Neuronal stem cell (in vitro differentiated cells): Measurements from ENCODE around the gene ENOPH1.
A peak's percentile ranks its signal among the peaks of the same experiment; 100 is the strongest.

Source experiments
- DNase-seq: peaks from one replicate; pipeline ENCODE4 v3.0.0-alpha.2; 2013; ENCODE audit warnings: low spot score
- H2AFZ ChIP-seq: one replicate; pipeline ENCODE4 v1.6.1; 2013; ENCODE audit warnings: mild to moderate bottlenecking, low read length, inconsistent platforms
- H2AK5ac ChIP-seq: 2 replicates; pipeline ENCODE4 v1.6.1; 2013; ENCODE audit warnings: low read depth, mild to moderate bottlenecking, inconsistent platforms, low read length, moderate library complexity, mixed read lengths
- H2BK120ac ChIP-seq: 2 replicates; pipeline ENCODE4 v1.6.1; 2013; ENCODE audit warnings: low read depth, mild to moderate bottlenecking, inconsistent platforms, low read length, moderate library complexity, mixed read lengths
- H2BK12ac ChIP-seq: one replicate; pipeline ENCODE4 v1.6.1; 2013; ENCODE audit warnings: low read length, inconsistent platforms
- H2BK15ac ChIP-seq: 2 replicates; pipeline ENCODE4 v1.6.1; 2013; ENCODE audit warnings: mild to moderate bottlenecking, low read length, inconsistent platforms, mixed read lengths
- H2BK5ac ChIP-seq: one replicate; pipeline ENCODE4 v1.6.1; 2013; ENCODE audit warnings: inconsistent platforms, mild to moderate bottlenecking, low read length, moderate library complexity
- H3K14ac ChIP-seq: one replicate; pipeline ENCODE4 v1.6.1; 2013; ENCODE audit warnings: low read length, inconsistent platforms
- H3K18ac ChIP-seq: 2 replicates; pipeline ENCODE4 v1.6.1; 2013; ENCODE audit warnings: low read length, inconsistent platforms
- H3K23ac ChIP-seq: 2 replicates; pipeline ENCODE4 v1.6.1; 2013; ENCODE audit warnings: low read depth, mild to moderate bottlenecking, mixed read lengths, low read length, inconsistent platforms; ENCODE audit not compliant: poor library complexity
- H3K27ac ChIP-seq: replicated peaks from 3 replicates; pipeline ENCODE4 v1.5.1; 2013; ENCODE audit warnings: low read length, inconsistent platforms
- H3K27me3 ChIP-seq, 3 experiments: 2 replicates each; pipeline ENCODE4 v1.6.1; 2013; ENCODE audit warnings: low read length in 3 of 3, mild to moderate bottlenecking in 2 of 3, inconsistent platforms in 1 of 3, low read depth in 1 of 3, mixed read lengths in 1 of 3, moderate library complexity in 1 of 3; ENCODE audit not compliant: control insufficient read depth in 3 of 3, insufficient read depth in 3 of 3
- H3K36me3 ChIP-seq, 2 donors: replicated peaks in 1 of 2; 2 replicates each; pipeline ENCODE4 v1.6.1; 2013; ENCODE audit warnings: low read length in 2 of 2; ENCODE audit not compliant: control insufficient read depth in 2 of 2, insufficient read depth in 2 of 2
- H3K4ac ChIP-seq: 2 replicates; pipeline ENCODE4 v1.6.1; 2013; ENCODE audit warnings: inconsistent platforms, mild to moderate bottlenecking, low read length, moderate library complexity
- H3K4me1 ChIP-seq, 2 donors: 1 replicate in 1 of 2; 2 replicates in 1 of 2; pipeline ENCODE4 v1.6.1; 2013; ENCODE audit warnings: low read length in 2 of 2, low read depth in 1 of 2; ENCODE audit not compliant: control insufficient read depth in 2 of 2, insufficient read depth in 1 of 2
- H3K4me2 ChIP-seq: one replicate; pipeline ENCODE4 v1.6.1; 2013; ENCODE audit warnings: mild to moderate bottlenecking, low read length, inconsistent platforms; ENCODE audit not compliant: insufficient read depth, poor library complexity, severe bottlenecking
- H3K4me3 ChIP-seq, 2 donors: 2 replicates each; pipeline ENCODE4 v1.5.1; 2013; ENCODE audit warnings: low read length in 2 of 2, mild to moderate bottlenecking in 2 of 2, inconsistent platforms in 1 of 2, moderate library complexity in 1 of 2
- H3K79me1 ChIP-seq: one replicate; pipeline ENCODE4 v1.6.1; 2013; ENCODE audit warnings: low read depth, mild to moderate bottlenecking, inconsistent platforms, low read length, moderate library complexity
- H3K9ac ChIP-seq: one replicate; pipeline ENCODE4 v1.6.1; 2013; ENCODE audit warnings: mild to moderate bottlenecking, low read depth, low read length, inconsistent platforms; ENCODE audit not compliant: poor library complexity
- H3K9me3 ChIP-seq, 2 donors: replicated peaks in 1 of 2; 2 replicates each; pipeline versions ENCODE3 to v1.6.1; 2013; ENCODE audit warnings: low read length in 2 of 2, mild to moderate bottlenecking in 2 of 2, inconsistent platforms in 1 of 2, low read depth in 1 of 2, mixed read lengths in 1 of 2, moderate library complexity in 1 of 2; ENCODE audit not compliant: control insufficient read depth in 2 of 2, insufficient read depth in 1 of 2
- H4K8ac ChIP-seq: one replicate; pipeline ENCODE4 v1.6.1; 2013; ENCODE audit warnings: low read depth, mild to moderate bottlenecking, inconsistent platforms, low read length, moderate library complexity
- H4K91ac ChIP-seq: one replicate; pipeline ENCODE4 v1.6.1; 2013; ENCODE audit warnings: low read length, low read depth, mild to moderate bottlenecking, inconsistent platforms; ENCODE audit not compliant: poor library complexity
- whole genome bisulfite sequencing, 2 donors: extraction: QIAGEN DNeasy Blood & Tissue Kit; methylation state at CpG; one replicate each; pipeline ENCODE4 v1.1.7; 2013; ENCODE audit warnings: missing lambda C conversion rate in 2 of 2, mixed read lengths in 1 of 2; ENCODE audit not compliant: insufficient read length in 2 of 2, insufficient replicate concordance in 1 of 2; ENCODE audit errors: extremely low coverage in 2 of 2; 5-methylcytosine and 5-hydroxymethylcytosine counted together

ENOPH1 gene

GRCh38 chr4:82434949-82435348, 4.6 kb downstream of the ENOPH1 start:
- Histone ChIP-seq H2BK5ac (no peak overlapping the region), H3K9ac (no peak overlapping the region), H4K8ac (peak overlapping the region; percentile 50), H3K27ac (no peak overlapping the region), H3K4me1 (peaks cover 4 to 6% of the 10 kb centered on the region in 2 donors), H3K14ac (no peak overlapping the region), H3K18ac (no peak overlapping the region), H3K4me3 (no peak overlapping the region), H2BK12ac (no peak overlapping the region), H3K23ac (no peak overlapping the region), H4K91ac (no peak overlapping the region), H2AFZ (no peak overlapping the region), H3K4me2 (no peak overlapping the region), H2BK120ac (no peak overlapping the region), H3K9me3 (no peaks in the 10 kb centered on the region), H3K79me1 (no peaks in the 10 kb centered on the region), H2AK5ac (no peak overlapping the region), H3K27me3 (no peaks in the 10 kb centered on the region), H3K36me3 (peaks cover 3 to 72% of the 10 kb centered on the region in 2 donors), H2BK15ac (no peak overlapping the region), H3K4ac (no peak overlapping the region)
- DNase-seq = no peak
- no CpG with 5 or more reads among the region's 7 CpGs for WGBS, 2 donors

GRCh38 chr4:82436130-82436529, 5.7 kb downstream of the ENOPH1 start:
- Histone ChIP-seq H3K9me3 (peaks cover 0 to 3% of the 10 kb centered on the region in 2 donors), H3K4me1 (peaks cover 4 to 8% of the 10 kb centered on the region in 2 donors), H2AFZ (no peak overlapping the region), H4K8ac (no peak overlapping the region), H3K27ac (no peak overlapping the region), H2BK12ac (no peak overlapping the region), H3K27me3 (no peaks in the 10 kb centered on the region), H3K4me3 (no peak overlapping the region), H3K4ac (no peak overlapping the region), H3K79me1 (no peaks in the 10 kb centered on the region), H2BK15ac (no peak overlapping the region), H3K36me3 (peaks cover 3 to 80% of the 10 kb centered on the region in 2 donors), H3K14ac (no peak overlapping the region), H3K4me2 (no peak overlapping the region), H3K9ac (no peak overlapping the region), H3K18ac (no peak overlapping the region), H2AK5ac (no peak overlapping the region), H4K91ac (no peak overlapping the region), H2BK120ac (no peak overlapping the region), H3K23ac (no peak overlapping the region), H2BK5ac (no peak overlapping the region)
- WGBS, 2 donors = no CpG with 5 or more reads among the region's 5 CpGs
- no peak for DNase-seq

DNA sequence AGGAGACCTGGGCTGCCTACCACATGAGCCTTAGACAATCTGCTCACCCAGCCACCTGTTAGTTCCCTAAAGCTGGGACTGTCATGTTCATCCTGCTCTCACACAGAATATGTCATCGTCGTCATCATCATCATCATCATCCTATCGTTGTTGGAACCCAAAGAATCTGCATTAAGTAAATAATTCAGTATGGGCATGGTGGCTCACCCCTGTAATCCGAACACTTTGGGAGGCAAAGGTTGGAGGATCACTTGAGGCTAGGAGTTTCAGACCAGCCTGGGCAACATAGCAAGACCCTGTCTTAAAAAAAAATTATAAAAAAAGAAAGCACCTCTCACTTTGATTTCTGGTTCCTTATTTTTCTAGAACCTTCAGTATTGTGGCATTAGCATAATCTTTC, 6.4 kb downstream of the ENOPH1 start:
- H3K27ac ChIP-seq = no peak overlapping the region
- no peak overlapping the region for H2AFZ ChIP-seq
- H2AK5ac ChIP-seq = no peak overlapping the region
- no peaks in the 10 kb centered on the region for H3K27me3 ChIP-seq
- peaks cover 3 to 82% of the 10 kb centered on the region in 2 donors for H3K36me3 ChIP-seq
- H3K14ac ChIP-seq = no peak overlapping the region
- H4K91ac ChIP-seq = no peak overlapping the region
- no peak overlapping the region for H2BK15ac ChIP-seq
- H3K79me1 ChIP-seq = no peaks in the 10 kb centered on the region
- no peak overlapping the region for H3K4ac ChIP-seq
- no peak overlapping the region for H3K4me2 ChIP-seq
- peaks cover 4 to 8% of the 10 kb centered on the region in 2 donors for H3K4me1 ChIP-seq
- H2BK12ac ChIP-seq = no peak overlapping the region
- H4K8ac ChIP-seq = no peak overlapping the region
- H3K18ac ChIP-seq = no peak overlapping the region
- WGBS, 2 donors = no CpG with 5 or more reads among the region's 4 CpGs
- no peak overlapping the region for H2BK120ac ChIP-seq
- no peak for DNase-seq
- H3K9ac ChIP-seq = no peak overlapping the region
- peaks cover 0 to 3% of the 10 kb centered on the region in 2 donors for H3K9me3 ChIP-seq
- H2BK5ac ChIP-seq = no peak overlapping the region
- H3K23ac ChIP-seq = no peak overlapping the region
- no peak overlapping the region for H3K4me3 ChIP-seq

- no peak overlapping the region for H2BK12ac ChIP-seq
- no peak overlapping the region for H3K14ac ChIP-seq
- no peak overlapping the region for H4K8ac ChIP-seq
- no peak overlapping the region for H2BK120ac ChIP-seq
- H3K27me3 ChIP-seq = no peaks in the 10 kb centered on the region
- H3K79me1 ChIP-seq = no peaks in the 10 kb centered on the region
- no peak overlapping the region for H3K9ac ChIP-seq
- DNase-seq = no peak
- peak overlapping the region; percentile 32 for H3K27ac ChIP-seq
- no peak overlapping the region for H2BK5ac ChIP-seq
- peaks cover 4 to 8% of the 10 kb centered on the region in 2 donors for H3K4me1 ChIP-seq
- H3K4me2 ChIP-seq = no peak overlapping the region
- H3K36me3 ChIP-seq = peaks cover 3 to 84% of the 10 kb centered on the region in 2 donors
- peaks cover 0 to 3% of the 10 kb centered on the region in 2 donors for H3K9me3 ChIP-seq
- no peak overlapping the region for H3K18ac ChIP-seq
- no peak overlapping the region for H2BK15ac ChIP-seq
- H2AFZ ChIP-seq = no peak overlapping the region
- WGBS, 2 donors = no CpG with 5 or more reads among the region's 4 CpGs
- H3K4me3 ChIP-seq = no peak overlapping the region
- no peak overlapping the region for H3K23ac ChIP-seq
- no peak overlapping the region for H4K91ac ChIP-seq
- H2AK5ac ChIP-seq = no peak overlapping the region
- H3K4ac ChIP-seq = no peak overlapping the region
These were observed 7.1 kb downstream of the ENOPH1 start for GRCh38 chr4:82437285-82438005.
